ENCODE data around the gene SLC5A1.
"Not testable (repeated sequence)": the region's sequence is repeated elsewhere in the genome, so short reads cannot be mapped to it uniquely, and the experiment has no call there.

SLC5A1 gene

GRCh38 chr22:32119568-32120235, 76.6 kb downstream of the SLC5A1 start:
- Histone ChIP-seq H3K9ac (ENCODE audit: low read length) (no peak overlapping the region), H3K36me3 (ENCODE audit: control insufficient read depth, insufficient read depth, low read length) (no peaks in the 10 kb centered on the region), H3K27ac (ENCODE audit: low read depth, low read length) (no peak overlapping the region), H3K4me3 (ENCODE audit: low read length) (no peak overlapping the region), H3K4me1 (ENCODE audit: control insufficient read depth, insufficient read depth, low read length) (no peaks in the 10 kb centered on the region), H3K27me3 (ENCODE audit: control insufficient read depth, insufficient read depth, low read length) (no peaks in the 10 kb centered on the region)

- no peaks in the 10 kb centered on the region for H3K4me1 ChIP-seq (ENCODE audit: control insufficient read depth, insufficient read depth, low read length)
- no peak overlapping the region for H3K9ac ChIP-seq (ENCODE audit: low read length)
- no peaks in the 10 kb centered on the region for H3K27me3 ChIP-seq (ENCODE audit: control insufficient read depth, insufficient read depth, low read length)
These were observed 77.5 kb downstream of the SLC5A1 start for GRCh38 chr22:32120603-32121002.

DNA sequence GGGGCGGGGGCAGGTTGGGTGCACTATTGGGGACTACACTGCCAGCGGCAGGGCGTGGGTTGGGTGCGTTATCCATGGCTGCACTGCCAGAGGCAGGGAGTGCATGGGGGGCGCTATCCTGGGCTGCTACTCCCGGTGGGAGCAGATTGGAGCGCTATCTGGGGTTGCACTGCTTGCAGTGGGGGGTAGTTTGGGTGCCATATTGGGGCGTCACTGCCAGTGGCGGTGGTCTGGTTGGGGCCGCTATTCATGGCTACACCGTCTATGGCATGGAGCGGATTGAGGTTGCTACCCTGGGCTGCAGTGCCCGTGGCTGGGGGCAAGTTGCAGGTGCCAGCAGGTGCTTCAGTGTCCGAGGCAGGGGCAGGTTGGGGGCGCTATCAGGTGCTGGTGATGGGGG, 79.8 kb downstream of the SLC5A1 start:
- no peaks in the 10 kb centered on the region for H3K27me3 ChIP-seq (ENCODE audit: control insufficient read depth, insufficient read depth, low read length)
- H3K4me1 ChIP-seq (ENCODE audit: control insufficient read depth, insufficient read depth, low read length), result no peaks in the 10 kb centered on the region
- no peak overlapping the region for H3K9ac ChIP-seq (ENCODE audit: low read length)
- H3K36me3 ChIP-seq (ENCODE audit: control insufficient read depth, insufficient read depth, low read length), result no peaks in the 10 kb centered on the region
- H3K27ac ChIP-seq (ENCODE audit: low read depth, low read length), result no peak overlapping the region
- H3K4me3 ChIP-seq (ENCODE audit: low read length), result no peak overlapping the region

More at GRCh38 chr22:32120603-32121002, 77.5 kb downstream of the SLC5A1 start:
- no peaks in the 10 kb centered on the region for H3K36me3 ChIP-seq (ENCODE audit: control insufficient read depth, insufficient read depth, low read length)
- H3K4me3 ChIP-seq (ENCODE audit: low read length), result no peak overlapping the region
- no peak overlapping the region for H3K27ac ChIP-seq (ENCODE audit: low read depth, low read length)

DNA sequence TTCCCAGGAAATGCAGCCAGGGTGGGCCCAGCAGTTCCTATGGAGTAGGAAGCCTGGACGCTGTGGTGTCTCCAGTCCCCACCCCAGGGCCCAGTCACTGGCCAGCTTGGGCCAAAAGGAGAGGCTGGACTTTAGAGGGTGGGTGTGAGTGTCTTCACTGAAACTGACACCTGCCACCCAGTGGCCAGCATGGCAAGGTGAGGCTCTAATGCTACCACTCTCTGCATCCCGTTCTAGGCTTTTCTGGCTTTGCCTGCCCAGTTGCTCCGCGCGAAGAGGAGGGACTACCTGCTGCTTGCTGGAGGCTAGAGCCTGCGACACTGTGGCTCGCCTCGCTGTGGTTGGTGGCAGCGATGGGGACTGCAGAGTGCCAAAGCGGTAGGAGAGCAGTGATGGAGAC, 80.6 kb downstream of the SLC5A1 start:
- no peaks in the 10 kb centered on the region for H3K4me1 ChIP-seq (ENCODE audit: control insufficient read depth, insufficient read depth, low read length)
- H3K4me3 ChIP-seq (ENCODE audit: low read length), result no peak overlapping the region
- H3K27me3 ChIP-seq (ENCODE audit: control insufficient read depth, insufficient read depth, low read length), result no peaks in the 10 kb centered on the region
- H3K9ac ChIP-seq (ENCODE audit: low read length), result no peak overlapping the region
- H3K27ac ChIP-seq (ENCODE audit: low read depth, low read length), result no peak overlapping the region
- no peaks in the 10 kb centered on the region for H3K36me3 ChIP-seq (ENCODE audit: control insufficient read depth, insufficient read depth, low read length)

DNA sequence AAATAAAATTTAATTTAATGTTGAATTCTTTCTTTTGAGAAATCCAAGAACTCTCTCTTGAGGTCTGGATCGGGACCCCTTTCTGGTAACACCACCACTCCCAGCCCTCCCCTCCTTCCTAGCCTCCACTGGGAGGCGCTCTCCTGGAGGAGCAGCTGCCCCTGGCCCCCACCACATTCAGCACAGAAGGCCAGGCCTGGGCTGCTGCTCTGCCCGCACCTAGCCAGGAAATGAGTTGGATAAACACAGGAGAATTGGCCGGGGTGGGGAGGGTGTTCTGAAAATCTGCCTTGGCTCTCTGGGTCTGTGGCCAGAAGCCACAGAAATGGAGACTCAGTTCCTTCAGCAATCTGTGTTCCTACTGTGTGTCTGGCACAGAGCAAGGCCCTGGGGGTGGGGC, 84.8 kb downstream of the SLC5A1 start:
- no peak overlapping the region for H3K9ac ChIP-seq (ENCODE audit: low read length)
- H3K4me3 ChIP-seq (ENCODE audit: low read length), result no peak overlapping the region
- H3K4me1 ChIP-seq (ENCODE audit: control insufficient read depth, insufficient read depth, low read length), result no peaks in the 10 kb centered on the region
- H3K27me3 ChIP-seq (ENCODE audit: control insufficient read depth, insufficient read depth, low read length), result no peaks in the 10 kb centered on the region
- H3K36me3 ChIP-seq (ENCODE audit: control insufficient read depth, insufficient read depth, low read length), result no peaks in the 10 kb centered on the region
- H3K27ac ChIP-seq (ENCODE audit: low read depth, low read length), result no peak overlapping the region

DNA sequence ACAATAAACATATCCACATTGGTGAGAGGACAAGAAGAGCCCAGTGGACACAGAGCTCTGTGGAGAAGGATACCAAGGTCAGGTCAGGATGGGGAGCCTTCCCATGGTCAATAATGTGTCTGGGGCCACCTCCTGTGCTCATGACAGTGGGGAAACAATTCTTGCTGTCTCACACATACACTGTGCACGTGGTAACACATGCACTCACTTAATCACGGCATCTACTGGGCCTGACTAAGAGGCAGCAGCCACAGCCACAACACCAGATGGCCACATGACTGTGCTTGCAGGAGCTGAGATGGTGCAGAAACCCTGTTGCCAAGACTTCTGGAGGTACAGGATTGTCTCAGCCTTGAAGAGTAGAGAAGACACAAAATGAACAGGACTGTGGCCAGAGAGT, 87.4 kb downstream of the SLC5A1 start:
- no peak overlapping the region for H3K27ac ChIP-seq (ENCODE audit: low read depth, low read length)
- no peak overlapping the region for H3K9ac ChIP-seq (ENCODE audit: low read length)
- H3K4me3 ChIP-seq (ENCODE audit: low read length), result no peak overlapping the region
- no peaks in the 10 kb centered on the region for H3K4me1 ChIP-seq (ENCODE audit: control insufficient read depth, insufficient read depth, low read length)
- H3K36me3 ChIP-seq (ENCODE audit: control insufficient read depth, insufficient read depth, low read length), result no peaks in the 10 kb centered on the region
- peaks cover 4% of the 10 kb centered on the region for H3K27me3 ChIP-seq (ENCODE audit: control insufficient read depth, insufficient read depth, low read length)

- H3K9ac ChIP-seq (ENCODE audit: low read length), result no peak overlapping the region
- peaks cover 4% of the 10 kb centered on the region for H3K27me3 ChIP-seq (ENCODE audit: control insufficient read depth, insufficient read depth, low read length)
- H3K4me3 ChIP-seq (ENCODE audit: low read length), result no peak overlapping the region
- no peak overlapping the region for H3K27ac ChIP-seq (ENCODE audit: low read depth, low read length)
- no peaks in the 10 kb centered on the region for H3K4me1 ChIP-seq (ENCODE audit: control insufficient read depth, insufficient read depth, low read length)
- no peaks in the 10 kb centered on the region for H3K36me3 ChIP-seq (ENCODE audit: control insufficient read depth, insufficient read depth, low read length)
These were observed 89.1 kb downstream of the SLC5A1 start for GRCh38 chr22:32132126-32132525.

GRCh38 chr22:32132783-32133182, 89.7 kb downstream of the SLC5A1 start:
- Histone ChIP-seq H3K27me3 (ENCODE audit: control insufficient read depth, insufficient read depth, low read length) (peaks cover 4% of the 10 kb centered on the region), H3K36me3 (ENCODE audit: control insufficient read depth, insufficient read depth, low read length) (no peaks in the 10 kb centered on the region), H3K27ac (ENCODE audit: low read depth, low read length) (no peak overlapping the region), H3K9ac (ENCODE audit: low read length) (no peak overlapping the region), H3K4me3 (ENCODE audit: low read length) (no peak overlapping the region), H3K4me1 (ENCODE audit: control insufficient read depth, insufficient read depth, low read length) (no peaks in the 10 kb centered on the region)

DNA sequence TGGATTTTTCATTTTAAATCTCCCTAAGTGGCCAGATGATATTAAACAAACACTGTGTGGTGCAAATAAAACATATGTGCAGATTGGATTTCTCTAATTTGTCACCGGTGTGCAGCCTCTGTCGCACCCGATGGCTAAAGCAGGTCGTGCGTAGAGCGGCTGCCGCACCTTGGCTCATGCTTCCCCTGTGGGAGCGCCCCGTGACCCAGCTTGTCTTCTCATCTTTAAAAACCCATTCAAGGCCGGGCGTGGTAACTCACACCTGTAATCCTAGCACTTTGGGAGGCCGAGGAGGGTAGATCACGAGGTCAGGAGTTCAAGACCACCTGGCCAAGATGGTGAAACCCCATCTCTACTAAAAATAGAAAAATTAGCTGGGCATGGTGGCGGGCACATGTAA, 91.7 kb downstream of the SLC5A1 start:
- H3K4me3 ChIP-seq (ENCODE audit: low read length); H3K36me3 ChIP-seq (ENCODE audit: control insufficient read depth, insufficient read depth, low read length); H3K9ac ChIP-seq (ENCODE audit: low read length); H3K27me3 ChIP-seq (ENCODE audit: control insufficient read depth, insufficient read depth, low read length); H3K27ac ChIP-seq (ENCODE audit: low read depth, low read length); H3K4me1 ChIP-seq (ENCODE audit: control insufficient read depth, insufficient read depth, low read length): not testable (repeated sequence)

DNA sequence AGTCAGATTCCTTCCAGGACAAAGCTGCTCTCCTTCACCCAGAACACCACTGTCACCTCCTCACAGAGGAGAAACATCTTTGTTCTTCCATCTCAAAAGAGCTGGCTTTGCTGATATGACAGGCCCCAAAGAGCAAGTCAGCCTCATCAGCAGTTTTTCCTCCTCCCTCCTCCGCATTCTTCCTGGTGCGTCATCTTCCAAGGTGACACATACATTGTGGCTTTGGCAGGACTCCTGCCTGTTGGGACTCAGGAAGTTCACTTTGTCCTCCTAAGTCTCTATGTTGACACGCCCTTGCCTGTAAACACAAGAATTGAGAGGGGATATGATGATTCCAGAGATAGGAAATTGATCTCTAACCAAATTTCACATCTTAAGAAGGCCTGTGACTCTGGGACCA, 92.9 kb downstream of the SLC5A1 start:
- not testable (repeated sequence) for H3K4me3 ChIP-seq (ENCODE audit: low read length); H3K27me3 ChIP-seq (ENCODE audit: control insufficient read depth, insufficient read depth, low read length); H3K9ac ChIP-seq (ENCODE audit: low read length); H3K4me1 ChIP-seq (ENCODE audit: control insufficient read depth, insufficient read depth, low read length); H3K36me3 ChIP-seq (ENCODE audit: control insufficient read depth, insufficient read depth, low read length); H3K27ac ChIP-seq (ENCODE audit: low read depth, low read length)

DNA sequence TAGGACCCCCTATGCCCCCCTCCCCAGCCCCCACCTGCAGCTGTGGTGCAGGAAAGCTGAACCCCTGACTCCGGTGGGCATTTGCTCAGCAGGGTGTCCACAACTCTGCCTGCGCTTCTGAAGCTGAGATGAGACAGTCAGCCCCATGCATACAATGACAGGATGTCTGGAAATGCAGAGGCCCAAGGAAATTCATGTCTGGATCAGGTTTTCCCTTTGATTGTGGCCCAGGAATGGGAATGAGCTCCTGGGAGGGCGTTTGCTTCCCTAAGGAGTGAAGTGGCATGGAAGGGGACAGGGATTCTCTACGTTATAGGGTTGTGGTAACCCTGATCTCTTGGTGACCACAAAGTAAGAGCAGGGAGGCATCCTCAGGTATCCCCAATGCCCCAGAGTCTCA, 93.8 kb downstream of the SLC5A1 start:
- not testable (repeated sequence) for H3K27ac ChIP-seq (ENCODE audit: low read depth, low read length)

DNA sequence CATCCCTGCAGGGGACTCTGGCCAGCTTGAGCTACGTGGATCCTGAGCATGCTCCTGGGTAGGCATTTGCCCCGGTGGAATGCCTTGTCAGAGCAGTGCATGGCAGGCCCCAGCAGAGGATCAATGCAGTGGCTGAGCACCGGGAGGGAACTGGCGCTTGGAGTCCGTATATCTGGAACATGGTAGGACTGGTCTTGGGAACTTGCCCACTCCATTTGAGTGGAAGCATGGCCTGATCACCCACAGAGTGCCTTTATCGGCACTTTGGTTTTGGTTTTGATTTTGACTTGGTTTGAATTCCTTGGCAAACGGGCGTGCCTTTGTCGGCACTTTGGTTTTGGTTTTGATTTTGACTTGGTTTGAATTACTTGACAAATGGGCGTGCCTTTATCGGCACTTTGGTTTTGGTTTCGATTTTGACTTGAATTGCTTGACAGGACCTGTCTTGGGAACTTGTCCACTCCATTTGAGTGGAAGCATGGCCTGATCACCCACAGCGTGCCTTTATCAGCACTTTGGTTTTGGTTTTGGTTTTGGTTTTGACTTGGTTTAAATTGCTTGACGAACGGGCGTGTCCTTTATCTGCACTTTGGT, 94.8 kb downstream of the SLC5A1 start:
- H3K4me1 ChIP-seq (ENCODE audit: control insufficient read depth, insufficient read depth, low read length); H3K9ac ChIP-seq (ENCODE audit: low read length); H3K27me3 ChIP-seq (ENCODE audit: control insufficient read depth, insufficient read depth, low read length); H3K27ac ChIP-seq (ENCODE audit: low read depth, low read length); H3K36me3 ChIP-seq (ENCODE audit: control insufficient read depth, insufficient read depth, low read length): not testable (repeated sequence)
- H3K4me3 ChIP-seq (ENCODE audit: low read length), result peak overlapping the region; percentile 35

More for the DNA sequence above, 93.8 kb downstream of the SLC5A1 start:
- H3K4me1 ChIP-seq (ENCODE audit: control insufficient read depth, insufficient read depth, low read length); H3K4me3 ChIP-seq (ENCODE audit: low read length); H3K36me3 ChIP-seq (ENCODE audit: control insufficient read depth, insufficient read depth, low read length); H3K27me3 ChIP-seq (ENCODE audit: control insufficient read depth, insufficient read depth, low read length); H3K9ac ChIP-seq (ENCODE audit: low read length): not testable (repeated sequence)

DNA sequence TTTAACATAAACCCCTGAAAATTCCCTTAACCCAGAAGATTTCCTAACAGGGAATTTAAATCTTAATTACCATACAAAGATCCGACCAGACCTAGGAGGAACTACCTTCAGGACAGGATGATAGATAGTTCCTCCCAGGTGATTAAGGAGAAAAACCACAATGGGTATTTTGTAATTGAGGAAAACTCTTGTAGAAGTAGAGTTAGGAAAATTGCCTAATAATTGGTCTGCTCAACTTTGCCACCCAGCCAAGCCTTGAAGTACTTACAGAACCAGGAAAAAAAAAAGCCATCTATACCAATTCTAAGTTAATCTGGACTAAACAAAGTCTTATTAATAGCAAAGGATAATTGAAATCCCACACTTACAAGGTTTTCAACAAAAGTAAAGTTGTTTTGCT, 95.5 kb downstream of the SLC5A1 start:
- H3K9ac ChIP-seq (ENCODE audit: low read length); H3K27ac ChIP-seq (ENCODE audit: low read depth, low read length); H3K36me3 ChIP-seq (ENCODE audit: control insufficient read depth, insufficient read depth, low read length); H3K27me3 ChIP-seq (ENCODE audit: control insufficient read depth, insufficient read depth, low read length); H3K4me3 ChIP-seq (ENCODE audit: low read length); H3K4me1 ChIP-seq (ENCODE audit: control insufficient read depth, insufficient read depth, low read length): not testable (repeated sequence)

All from rectal smooth muscle tissue (tissue), 1 donor.